Kidney (tissue), 14 donors: ENCODE measurements around the gene MARK2. TPM values are rescaled to one million over a fixed set of nuclear protein-coding genes. Genes with fewer than 3 reads are reported as not detected.

Experiments
- DNase-seq, 5 donors: peaks; one replicate each; pipeline ENCODE4 v3.0.0-alpha.2; 2013 to 2020
- FAIRE-seq: peaks from 2 replicates; lab custom pipeline; 2012; peaks lifted over from hg19 to GRCh38; lab: Jason Lieb, UNC
- H3K27ac ChIP-seq, 2 donors: one replicate each; pipeline ENCODE4 v1.7.0; 2013; ENCODE audit warnings: low read depth in 2 of 2, low read length in 2 of 2, inconsistent platforms in 1 of 2
- H3K27me3 ChIP-seq: one replicate; pipeline ENCODE4 v1.7.1; 2013; ENCODE audit warnings: low read length, inconsistent platforms; ENCODE audit not compliant: control insufficient read depth, insufficient read depth
- H3K36me3 ChIP-seq, 3 donors: one replicate each; pipeline versions ENCODE4 v1.7.0 to v1.7.1; 2013; ENCODE audit warnings: low read length in 3 of 3, control low read depth in 1 of 3, inconsistent platforms in 1 of 3; ENCODE audit not compliant: insufficient read depth in 3 of 3, control insufficient read depth in 2 of 3
- H3K4me1 ChIP-seq, 3 donors: one replicate each; pipeline versions ENCODE4 v1.7.0 to v1.7.1; 2013; ENCODE audit warnings: low read length in 3 of 3, inconsistent platforms in 1 of 3, low read depth in 1 of 3; ENCODE audit not compliant: control insufficient read depth in 2 of 3, insufficient read depth in 2 of 3
- H3K4me3 ChIP-seq, 3 donors: one replicate each; pipeline versions ENCODE4 v1.7.0 to v1.8.1; 2013; ENCODE audit warnings: low read length in 3 of 3, control low read depth in 1 of 3, inconsistent platforms in 1 of 3
- H3K9ac ChIP-seq, 3 donors: one replicate each; pipeline versions ENCODE4 v1.7.0 to v1.7.1; 2013; ENCODE audit warnings: low read length in 3 of 3, control low read depth in 1 of 3, inconsistent platforms in 1 of 3
- H3K9me3 ChIP-seq, 3 donors: one replicate each; pipeline versions ENCODE4 v1.7.0 to v1.7.1; 2013; ENCODE audit warnings: low read length in 3 of 3, control low read depth in 1 of 3, inconsistent platforms in 1 of 3; ENCODE audit not compliant: control insufficient read depth in 2 of 3, insufficient read depth in 1 of 3
- intact Hi-C: fragments of 100-400 bp; cut with DNase I; formaldehyde crosslinking; loops from one replicate; pipeline ENCODE4 v1.11.1; 2022
- polyA plus RNA-seq: library from polyadenylated mRNA; stranded (reverse); fragments of 350-450 nt; fragmentation: Illumina TruSeq; extraction: RNeasy Lipid Tissue Mini Kit (QIAGEN cat#74804); gene quantifications from one replicate; pipeline ENCODE4 v1.2.3, GENCODE V29; 2014; ENCODE audit warnings: low read depth, low replicate concordance; ENCODE audit not compliant: insufficient read depth
- total RNA-seq: library from RNA; stranded (reverse); fragmentation: NEBNext Ultra II Directional; extraction: Animal tissue kit (Norgen Biotek cat#: 25700); gene quantifications from one replicate; pipeline ENCODE4 v1.2.1, GENCODE V29; 2021
- TF ChIP-seq, protein P1 (sequence below): IDR thresholded peaks from 3 replicates; pipeline ENCODE4 v1.5.1; 2012; ENCODE audit warnings: mild to moderate bottlenecking, moderate library complexity, borderline replicate concordance; ENCODE audit not compliant: insufficient read depth; ENCODE audit errors: extremely low read depth
- donor health status: control.
- donor health status: control.
- donor health status: control.
- donor health status: control.
- donor health status: control.
- donor health status: DM: yes; HTN: yes; CAD: no.
- donor health status: Normal renal cell carcinoma (clear cell type).

MARK2 gene
- total and polyA plus RNA-seq, 2 donors from 2014 or later: 11.7 to 42.6 TPM

DNA sequence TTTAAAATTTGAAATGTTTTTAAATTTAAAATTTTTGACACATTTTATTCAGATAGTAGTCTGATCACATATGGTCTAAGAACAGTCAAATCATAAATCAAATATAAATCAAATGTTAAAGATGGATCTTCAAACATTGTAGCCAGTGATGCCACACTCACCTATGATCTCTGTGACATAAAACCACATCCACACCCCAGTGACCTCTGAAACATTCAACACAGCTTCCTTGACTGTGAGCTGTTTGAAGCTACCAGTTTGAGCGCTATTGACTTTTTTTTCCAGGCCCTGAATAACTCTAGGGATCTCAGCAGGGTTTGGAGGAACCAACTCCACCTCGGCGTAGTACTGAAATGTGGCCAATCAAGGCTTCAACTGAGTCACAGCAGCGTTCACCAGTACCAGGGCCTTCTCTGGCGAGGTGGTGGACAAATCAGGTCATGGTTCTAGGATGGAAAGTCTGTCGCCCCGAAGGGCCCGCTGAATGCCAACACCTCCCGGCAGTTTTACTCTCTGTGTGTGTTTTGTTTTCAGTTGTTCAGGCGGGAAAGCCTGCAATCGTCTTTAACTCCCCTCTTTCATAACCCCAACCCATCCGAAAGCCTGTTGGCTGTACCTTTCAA is 4.3 kb upstream of the MARK2 start:
- Histone ChIP-seq H3K27me3 (no peaks in the 10 kb centered on the region), H3K4me1 (peaks cover 0 to 10% (median 9%) of the 10 kb centered on the region in 3 donors), H3K9me3 (no peaks in the 10 kb centered on the region), H3K27ac (no peak overlapping the region), H3K36me3 (no peaks in the 10 kb centered on the region), H3K9ac (no peak overlapping the region), H3K4me3 (no peak overlapping the region)
- intact Hi-C loops: loop anchor here (5.0 kb wide), 1 partner anchor 113 kb away; no protein-coding TSS in a partner anchor
- DNase-seq (peak in 1 of 5 donors; percentile 45), FAIRE-seq (no peak)
- TF ChIP-seq, protein P1, sequence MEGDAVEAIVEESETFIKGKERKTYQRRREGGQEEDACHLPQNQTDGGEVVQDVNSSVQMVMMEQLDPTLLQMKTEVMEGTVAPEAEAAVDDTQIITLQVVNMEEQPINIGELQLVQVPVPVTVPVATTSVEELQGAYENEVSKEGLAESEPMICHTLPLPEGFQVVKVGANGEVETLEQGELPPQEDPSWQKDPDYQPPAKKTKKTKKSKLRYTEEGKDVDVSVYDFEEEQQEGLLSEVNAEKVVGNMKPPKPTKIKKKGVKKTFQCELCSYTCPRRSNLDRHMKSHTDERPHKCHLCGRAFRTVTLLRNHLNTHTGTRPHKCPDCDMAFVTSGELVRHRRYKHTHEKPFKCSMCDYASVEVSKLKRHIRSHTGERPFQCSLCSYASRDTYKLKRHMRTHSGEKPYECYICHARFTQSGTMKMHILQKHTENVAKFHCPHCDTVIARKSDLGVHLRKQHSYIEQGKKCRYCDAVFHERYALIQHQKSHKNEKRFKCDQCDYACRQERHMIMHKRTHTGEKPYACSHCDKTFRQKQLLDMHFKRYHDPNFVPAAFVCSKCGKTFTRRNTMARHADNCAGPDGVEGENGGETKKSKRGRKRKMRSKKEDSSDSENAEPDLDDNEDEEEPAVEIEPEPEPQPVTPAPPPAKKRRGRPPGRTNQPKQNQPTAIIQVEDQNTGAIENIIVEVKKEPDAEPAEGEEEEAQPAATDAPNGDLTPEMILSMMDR: no peak

DNA sequence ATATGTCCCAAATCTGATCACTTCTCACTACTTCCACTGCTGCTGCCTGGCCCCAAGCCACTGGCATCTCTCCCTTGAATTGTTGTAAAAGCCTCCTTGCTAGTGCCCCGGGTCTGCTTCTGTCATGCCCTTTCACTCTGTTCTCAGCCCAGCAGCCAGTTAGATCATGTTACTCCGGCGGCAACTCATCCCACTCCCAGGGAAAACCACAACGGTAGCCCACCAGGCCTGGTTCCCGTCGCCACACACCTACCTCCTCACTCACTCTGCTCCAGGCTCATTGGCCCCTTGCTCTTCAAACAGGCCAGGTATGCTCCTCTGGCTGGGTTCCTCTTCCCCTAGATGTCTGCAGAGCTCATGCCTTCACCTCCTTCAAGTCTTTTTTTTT is 3.8 kb upstream of the MARK2 start:
- FAIRE-seq (no peak), DNase-seq (peak in 2 of 5 donors; percentile 29 to 33)
- Histone ChIP-seq H3K9ac (no peak overlapping the region), H3K27ac (no peak overlapping the region), H3K4me1 (peaks cover 0 to 11% (median 10%) of the 10 kb centered on the region in 3 donors), H3K4me3 (no peak overlapping the region), H3K36me3 (no peaks in the 10 kb centered on the region), H3K27me3 (no peaks in the 10 kb centered on the region), H3K9me3 (no peaks in the 10 kb centered on the region)
- intact Hi-C loops: loop anchor here (5.0 kb wide), 1 partner anchor 112 kb away; no protein-coding TSS in a partner anchor
- TF ChIP-seq, protein P1: no peak

DNA sequence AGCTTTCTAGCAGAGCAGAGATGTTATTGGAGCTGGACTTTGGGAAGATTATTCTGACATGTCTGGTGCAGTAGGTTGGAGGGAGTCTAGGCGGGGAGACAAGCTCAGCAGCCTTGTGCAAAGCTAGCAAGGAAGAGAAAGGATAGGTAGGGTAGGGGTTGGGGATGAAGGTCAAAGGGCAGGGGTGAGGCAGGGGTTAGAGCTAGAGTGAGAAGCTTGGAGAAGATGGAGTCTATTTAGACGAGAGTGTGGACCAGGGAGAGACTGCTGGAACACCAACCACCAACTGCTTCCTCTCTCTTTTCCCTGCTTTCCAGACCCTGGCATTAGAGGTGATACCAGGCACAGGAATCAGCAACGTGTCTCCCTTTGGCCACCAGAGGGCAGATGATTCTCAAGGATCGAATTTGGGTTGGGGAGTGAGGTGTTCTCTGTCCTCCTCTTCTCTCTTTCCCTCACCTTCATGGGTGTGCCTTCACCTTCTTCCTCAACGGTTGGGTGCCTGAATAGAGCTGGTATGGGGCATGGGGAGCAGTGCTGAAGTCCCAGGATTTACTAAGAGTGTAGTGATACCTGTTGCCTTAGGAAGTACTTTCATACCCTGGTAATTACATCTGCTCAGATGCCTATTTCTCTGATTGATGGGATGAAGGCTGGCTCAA is 1.8 kb upstream of the MARK2 start:
- no peak for FAIRE-seq

More for the DNA sequence above, 1.8 kb upstream of the MARK2 start:
- Histone ChIP-seq H3K27me3 (no peaks in the 10 kb centered on the region), H3K9me3 (no peaks in the 10 kb centered on the region), H3K27ac (no peak overlapping the region), H3K36me3 (peaks cover 0 to 2% (median 0%) of the 10 kb centered on the region in 3 donors), H3K9ac (peak overlapping the region in 1 of 3 donors; percentile 74), H3K4me1 (peaks cover 3 to 25% (median 10%) of the 10 kb centered on the region in 3 donors), H3K4me3 (no peak overlapping the region)
- DNase-seq: peak; percentile 71 to 95 (median 86)
- intact Hi-C loops: loop anchor here (5.0 kb wide), 1 partner anchor 110 kb away; no protein-coding TSS in a partner anchor
- TF ChIP-seq, protein P1: peak; percentile 95
